ENCODE measurements around the gene MTERF4. TPM values are rescaled to one million over a fixed set of nuclear protein-coding genes. Genes with fewer than 3 reads are reported as not detected.

Gene MTERF4
- polyA plus RNA-seq, 3 donors, result 15.5 to 37.4 (median 17.8) TPM

- intact Hi-C loops (cut with micrococcal nuclease), result no loop called here
- Histone ChIP-seq H4K20me1 (ENCODE audit: insufficient read depth, low read length) (no peaks in the 10 kb centered on the region), H2AFZ (ENCODE audit: insufficient read depth, low read depth, low read length, poor library complexity, severe bottlenecking) (no peak overlapping the region), H3K27me3 (ENCODE audit: control insufficient read depth in 2 of 2, insufficient read depth in 2 of 2, low read length in 2 of 2) (no peaks in the 10 kb centered on the region), H3K27ac (ENCODE audit: low read depth in 1 of 2, low read length in 2 of 2) (no peak overlapping the region), H3K4me3 (replicated peaks in 1 of 3; ENCODE audit: low read depth in 2 of 3, low read length in 3 of 3) (no peak overlapping the region), H3K9ac (ENCODE audit: insufficient read depth, low read length, poor library complexity, severe bottlenecking) (no peak overlapping the region), H3K4me2 (replicated peaks; ENCODE audit: extremely low read depth, low read length, poor library complexity, severe bottlenecking) (no peak overlapping the region), H3K4me1 (ENCODE audit: control insufficient read depth in 1 of 2, insufficient read depth in 2 of 2, low read length in 2 of 2) (no peaks in the 10 kb centered on the region), H3K36me3 (replicated peaks in 1 of 2; ENCODE audit: control insufficient read depth in 1 of 2, insufficient read depth in 2 of 2, low read length in 2 of 2) (no peaks in the 10 kb centered on the region), H3K9me3 (replicated peaks in 1 of 2; ENCODE audit: control insufficient read depth in 1 of 2, insufficient read depth in 1 of 2, low read length in 2 of 2) (no peaks in the 10 kb centered on the region), H3K79me2 (ENCODE audit: insufficient read depth, low read length) (no peaks in the 10 kb centered on the region)
- no peak overlapping the region for H3K27ac Mint-ChIP-seq
- no peak for TF ChIP-seq CTCF (IDR thresholded peaks at IDR 0.05)
- H3K9me3 Mint-ChIP-seq, result no peaks in the 10 kb centered on the region
- no peaks in the 10 kb centered on the region for H3K4me1 Mint-ChIP-seq
- 96% methylated on average over 30 of the region's 31 CpGs for WGBS (ENCODE audit: insufficient coverage)
- H3K36me3 Mint-ChIP-seq, result no peaks in the 10 kb centered on the region
- peaks cover 0 to 4% (median 2%) of the 10 kb centered on the region in 3 donors for H3K27me3 Mint-ChIP-seq (ENCODE audit: low read depth in 3 of 3)
- peak in 1 of 3 donors; percentile 2 for DNase-seq
- no peak overlapping the region for H3K4me3 Mint-ChIP-seq
These were observed 49.3 kb downstream of the MTERF4 start for GRCh38 chr2:241052677-241053360.

- no peaks in the 10 kb centered on the region for H3K27me3 ChIP-seq (ENCODE audit: control insufficient read depth in 2 of 2, insufficient read depth in 2 of 2, low read length in 2 of 2)
- no peaks in the 10 kb centered on the region for H4K20me1 ChIP-seq (ENCODE audit: insufficient read depth, low read length)
- no peak overlapping the region for H3K27ac Mint-ChIP-seq
- no peaks in the 10 kb centered on the region for H3K9me3 Mint-ChIP-seq
- no peaks in the 10 kb centered on the region for H3K4me1 Mint-ChIP-seq
- DNase-seq, result peak in 1 of 3 donors; percentile 3
- no peaks in the 10 kb centered on the region for H3K36me3 Mint-ChIP-seq
- no peak overlapping the region for H3K4me3 ChIP-seq (replicated peaks in 1 of 3; ENCODE audit: low read depth in 2 of 3, low read length in 3 of 3)
- 95% methylated on average over 27 of the region's 33 CpGs for WGBS (ENCODE audit: insufficient coverage)
- H3K4me2 ChIP-seq (replicated peaks; ENCODE audit: extremely low read depth, low read length, poor library complexity, severe bottlenecking), result no peak overlapping the region
- H3K9me3 ChIP-seq (replicated peaks in 1 of 2; ENCODE audit: control insufficient read depth in 1 of 2, insufficient read depth in 1 of 2, low read length in 2 of 2), result no peaks in the 10 kb centered on the region
- H3K4me1 ChIP-seq (ENCODE audit: control insufficient read depth in 1 of 2, insufficient read depth in 2 of 2, low read length in 2 of 2), result no peaks in the 10 kb centered on the region
- intact Hi-C loops (cut with micrococcal nuclease), result no loop called here
- H2AFZ ChIP-seq (ENCODE audit: insufficient read depth, low read depth, low read length, poor library complexity, severe bottlenecking), result no peak overlapping the region
- peaks cover 0 to 4% (median 2%) of the 10 kb centered on the region in 3 donors for H3K27me3 Mint-ChIP-seq (ENCODE audit: low read depth in 3 of 3)
- H3K79me2 ChIP-seq (ENCODE audit: insufficient read depth, low read length), result no peaks in the 10 kb centered on the region
- H3K9ac ChIP-seq (ENCODE audit: insufficient read depth, low read length, poor library complexity, severe bottlenecking), result no peak overlapping the region
- TF ChIP-seq CTCF (IDR thresholded peaks at IDR 0.05), result no peak
- no peak overlapping the region for H3K4me3 Mint-ChIP-seq
- H3K36me3 ChIP-seq (replicated peaks in 1 of 2; ENCODE audit: control insufficient read depth in 1 of 2, insufficient read depth in 2 of 2, low read length in 2 of 2), result no peaks in the 10 kb centered on the region
- no peak overlapping the region for H3K27ac ChIP-seq (ENCODE audit: low read depth in 1 of 2, low read length in 2 of 2)
These were observed 50.3 kb downstream of the MTERF4 start for GRCh38 chr2:241051578-241052487.
